ENCODE measurements around the gene LRP2BP.
"Not testable (repeated sequence)": the region's sequence is repeated elsewhere in the genome, so short reads cannot be mapped to it uniquely, and the experiment has no call there.

Gene LRP2BP

GRCh38 chr4:185322803-185323202, 72.9 kb downstream of the LRP2BP start:
- DNase-seq, result no peak

- no peak for DNase-seq
Measured at GRCh38 chr4:185318679-185319078, 77.0 kb downstream of the LRP2BP start.

- DNase-seq, result no peak
Measured at GRCh38 chr4:185317880-185318279, 77.8 kb downstream of the LRP2BP start.

- not testable (repeated sequence) for DNase-seq
Measured at GRCh38 chr4:185317462-185317861, 78.3 kb downstream of the LRP2BP start.

Measured in activated CD4-positive, alpha-beta T cell treated with anti-CD3 and anti-CD28 coated beads, Interleukin-2, amount 50 U/mL, for 48 hours (primary cell).